Thymus (tissue), 11 donors: ENCODE data around the gene DRC3. TPM values are rescaled to one million over a fixed set of nuclear protein-coding genes. Genes with fewer than 3 reads are reported as not detected.

Experiments used
- DNase-seq, 9 donors: peaks; one replicate each; pipeline ENCODE4 v3.0.0-alpha.2; 2013; ENCODE audit warnings: low spot score in 9 of 9, low read depth in 6 of 9, missing footprints in 1 of 9
- H3K27ac ChIP-seq, 2 donors: one replicate each; pipeline ENCODE4 v1.5.1; 2013; ENCODE audit warnings: control low read depth in 1 of 2, low read depth in 1 of 2, low read length in 1 of 2, mild to moderate bottlenecking in 1 of 2, moderate library complexity in 1 of 2
- H3K27me3 ChIP-seq, 2 donors: one replicate each; pipeline ENCODE4 v1.5.1; 2013; ENCODE audit warnings: low read length in 1 of 2; ENCODE audit not compliant: control insufficient read depth in 2 of 2, insufficient read depth in 1 of 2
- H3K36me3 ChIP-seq, 2 donors: one replicate each; pipeline ENCODE4 v1.5.1; 2013; ENCODE audit warnings: low read length in 1 of 2, mild to moderate bottlenecking in 1 of 2, moderate library complexity in 1 of 2; ENCODE audit not compliant: control insufficient read depth in 2 of 2, insufficient read depth in 2 of 2
- H3K4me1 ChIP-seq, 2 donors: one replicate each; pipeline ENCODE4 v1.5.1; 2013; ENCODE audit warnings: low read length in 2 of 2; ENCODE audit not compliant: control insufficient read depth in 2 of 2, insufficient read depth in 2 of 2
- H3K4me3 ChIP-seq, 2 donors: one replicate each; pipeline ENCODE4 v1.5.1; 2013; ENCODE audit warnings: low read length in 2 of 2, control low read depth in 1 of 2, mild to moderate bottlenecking in 1 of 2
- H3K9me3 ChIP-seq, 2 donors: one replicate each; pipeline ENCODE4 v1.5.1; 2013; ENCODE audit warnings: low read length in 1 of 2, mild to moderate bottlenecking in 1 of 2; ENCODE audit not compliant: control insufficient read depth in 2 of 2, insufficient read depth in 1 of 2
- WGBS: extraction: QIAGEN DNeasy Blood & Tissue Kit; methylation state at CpG from one replicate; pipeline ENCODE4 v1.1.7; 2013; 5-methylcytosine and 5-hydroxymethylcytosine counted together
- polyA plus RNA-seq: library from polyadenylated mRNA; stranded (reverse); fragments of 200-250 nt; gene quantifications from one replicate; pipeline ENCODE4 v1.2.3, GENCODE V29; 2013
- total RNA-seq: library from RNA; stranded (reverse); fragments of 120-200 nt; gene quantifications from one replicate; pipeline ENCODE4 v1.2.4, GENCODE V29; 2013
- donor health status: healthy.

DRC3 gene
- total and polyA plus RNA-seq, 2 donors, result 1.3 to 3.3 TPM

DNA sequence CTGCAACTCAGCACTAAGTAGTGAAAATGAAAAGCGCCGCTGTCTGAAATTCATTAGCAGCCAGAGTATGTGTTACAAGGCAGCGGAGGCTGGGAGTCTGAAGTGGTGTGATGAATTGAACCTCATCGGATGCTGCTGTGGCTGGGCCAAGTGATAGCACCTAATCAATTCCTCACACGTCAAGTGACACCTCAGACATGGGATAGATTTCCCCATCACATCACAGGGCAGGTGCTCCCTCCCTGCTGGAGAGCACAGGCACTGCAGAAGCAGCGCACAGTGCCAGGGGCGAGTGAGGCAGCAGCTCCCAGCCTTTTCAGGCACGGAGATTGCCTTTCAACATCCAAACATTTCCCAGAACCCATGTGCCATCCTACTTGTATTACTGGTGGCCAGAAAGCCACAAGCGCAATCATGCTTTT is 32.2 kb downstream of the DRC3 start:
- DNase-seq, result no peak
- Histone ChIP-seq H3K36me3 (peaks cover 10 to 18% of the 10 kb centered on the region in 2 donors), H3K9me3 (no peaks in the 10 kb centered on the region), H3K4me1 (no peaks in the 10 kb centered on the region), H3K27me3 (no peaks in the 10 kb centered on the region), H3K4me3 (no peak overlapping the region), H3K27ac (no peak overlapping the region)
- WGBS, result 97% methylated on average over 9 of the region's 9 CpGs

DNA sequence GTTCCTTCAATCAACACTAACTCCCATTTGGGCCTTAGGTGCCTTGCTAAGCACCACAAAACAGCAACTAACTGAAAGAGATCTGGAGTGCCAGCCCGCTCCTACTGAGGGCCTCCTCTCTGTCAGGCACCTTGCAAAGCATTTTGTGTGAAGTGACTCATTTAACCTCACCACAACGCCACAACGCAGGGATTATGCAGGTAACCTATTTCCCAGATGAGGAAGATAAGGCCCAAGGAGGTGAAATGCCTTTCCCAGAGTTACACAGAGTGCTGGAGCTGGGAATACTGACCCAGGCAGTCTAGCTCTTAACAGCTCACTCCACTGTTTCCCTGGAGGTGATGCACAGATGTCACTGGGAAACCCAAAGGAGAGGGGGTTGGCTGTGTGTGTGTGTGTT is 32.8 kb downstream of the DRC3 start:
- 95% methylated on average over 3 of the region's 3 CpGs for whole genome bisulfite sequencing
- no peaks in the 10 kb centered on the region for H3K4me1 ChIP-seq
- no peaks in the 10 kb centered on the region for H3K27me3 ChIP-seq
- no peaks in the 10 kb centered on the region for H3K9me3 ChIP-seq
- no peak for DNase-seq
- no peak overlapping the region for H3K4me3 ChIP-seq
- H3K27ac ChIP-seq, result no peak overlapping the region
- H3K36me3 ChIP-seq, result peaks cover 10 to 24% of the 10 kb centered on the region in 2 donors

DNA sequence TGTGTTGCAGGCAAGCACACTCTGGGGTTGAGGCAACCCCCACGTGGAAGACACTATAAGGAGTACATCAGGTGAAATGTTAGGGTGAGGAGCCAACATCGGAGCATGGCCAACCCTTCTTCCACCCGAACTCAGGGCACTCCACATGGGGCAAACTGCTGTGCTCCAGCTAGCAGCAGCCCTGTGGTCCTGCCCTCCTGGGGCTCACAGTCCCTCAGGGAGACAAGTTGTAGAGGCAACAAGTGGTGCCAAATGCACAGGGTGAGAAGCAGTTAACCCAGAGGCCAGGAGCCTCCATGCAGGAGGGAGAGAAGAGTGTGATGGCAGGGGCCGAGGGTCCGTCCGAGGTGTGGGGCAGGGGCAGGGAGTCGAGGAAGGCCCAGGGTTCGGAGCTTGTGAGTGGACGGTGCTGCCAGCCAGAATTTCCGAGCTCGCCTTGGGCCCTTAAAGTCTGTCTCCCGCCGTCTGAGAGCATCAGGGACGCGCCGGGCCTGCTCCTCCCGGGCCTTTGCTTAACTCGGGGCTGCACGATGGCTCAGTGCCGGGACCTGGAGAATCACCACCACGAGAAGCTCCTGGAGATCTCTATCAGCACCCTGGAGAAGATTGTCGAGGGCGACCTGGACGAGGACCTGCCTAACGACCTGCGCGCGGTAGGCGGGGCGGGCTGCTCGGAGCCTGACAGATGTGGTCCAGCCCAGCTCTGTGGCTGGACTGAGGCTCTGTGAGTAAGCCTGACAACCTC is 34.0 kb downstream of the DRC3 start:
- Histone ChIP-seq H3K4me1 (no peaks in the 10 kb centered on the region), H3K27ac (no peak overlapping the region), H3K27me3 (no peaks in the 10 kb centered on the region), H3K4me3 (no peak overlapping the region), H3K36me3 (peaks cover 10 to 26% of the 10 kb centered on the region in 2 donors), H3K9me3 (no peaks in the 10 kb centered on the region)
- DNase-seq, result no peak
- WGBS, result 94% methylated on average over 31 of the region's 31 CpGs

DNA sequence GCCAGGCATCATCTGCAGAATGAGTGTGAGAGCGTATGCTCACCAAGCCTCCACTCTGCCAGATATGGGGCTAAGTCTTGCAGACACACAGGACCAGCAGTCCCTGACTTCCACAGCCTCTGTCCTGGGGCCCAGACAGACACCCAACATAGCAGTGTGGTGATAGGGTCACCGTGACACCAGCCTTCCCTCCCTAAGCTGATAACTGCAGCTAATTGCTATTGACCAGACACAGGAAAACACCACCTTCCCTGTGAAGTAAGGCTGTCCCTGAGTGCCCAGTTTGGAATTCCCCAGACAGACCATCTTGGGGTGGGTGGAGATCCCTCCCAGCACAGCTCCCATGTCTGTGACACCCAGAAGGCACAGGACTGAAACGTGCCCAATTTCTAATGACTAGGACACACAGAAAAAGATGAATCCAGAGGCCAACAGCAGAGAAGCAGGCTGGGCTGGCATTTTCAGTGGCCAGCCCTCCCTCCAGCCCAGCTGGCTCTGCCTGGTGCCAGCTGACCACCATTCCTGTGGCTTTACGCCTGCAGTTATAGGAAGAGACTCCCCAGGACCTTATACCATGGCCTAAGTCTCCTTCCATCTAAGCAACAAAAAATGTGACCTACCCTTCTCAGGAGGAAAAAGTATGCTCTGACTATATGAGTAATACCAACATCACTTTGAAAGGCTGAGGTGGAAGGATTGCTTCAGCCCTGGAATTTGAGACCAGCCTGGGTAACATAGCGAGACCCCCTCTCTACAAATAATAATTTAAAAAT is 36.0 kb downstream of the DRC3 start:
- Histone ChIP-seq H3K4me3 (no peak overlapping the region), H3K36me3 (peaks cover 10 to 26% of the 10 kb centered on the region in 2 donors), H3K27ac (no peak overlapping the region), H3K27me3 (no peaks in the 10 kb centered on the region), H3K4me1 (no peaks in the 10 kb centered on the region), H3K9me3 (no peaks in the 10 kb centered on the region)
- WGBS, result 98% methylated on average over 5 of the region's 5 CpGs
- DNase-seq, result no peak

DNA sequence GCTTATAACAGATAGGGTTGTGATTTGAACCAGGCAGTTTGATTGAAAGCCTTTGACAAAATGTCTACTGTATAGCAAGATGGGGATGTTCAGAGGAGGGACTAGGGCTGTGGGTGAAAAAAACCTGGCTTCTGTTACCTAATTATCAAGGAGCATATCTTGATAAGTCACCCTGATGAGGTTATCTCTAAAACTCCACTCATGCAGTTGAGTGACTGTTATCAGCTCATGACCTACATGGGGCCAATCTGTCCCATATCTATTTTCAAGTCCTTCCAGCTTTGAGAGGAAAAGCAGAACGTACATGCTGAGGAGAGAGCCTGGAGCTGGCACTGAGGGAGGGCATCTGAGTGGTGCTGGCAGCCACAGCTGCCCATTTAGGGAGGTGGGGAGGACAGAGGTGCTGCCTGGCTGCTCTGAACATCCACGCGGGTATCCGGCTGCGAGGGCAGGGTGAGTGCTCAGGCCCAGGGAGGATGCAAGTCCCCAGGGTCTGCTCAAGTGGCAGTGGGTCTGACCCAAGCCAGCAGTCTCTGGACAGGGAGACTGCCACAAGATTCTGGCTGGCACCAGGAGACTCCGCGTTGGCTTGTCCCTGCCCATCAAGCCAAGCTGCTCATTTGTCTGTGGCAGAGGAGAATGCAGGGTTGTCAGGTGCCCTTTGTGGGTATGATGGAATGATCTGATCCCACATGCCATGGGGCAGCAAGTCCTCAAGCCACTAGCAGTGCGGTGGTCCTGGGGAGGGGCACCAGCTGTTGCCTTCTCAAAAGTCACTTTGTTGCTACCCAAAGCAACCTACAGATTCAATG is 37.2 kb downstream of the DRC3 start:
- 97% methylated on average over 8 of the region's 8 CpGs for WGBS
- H3K27me3 ChIP-seq, result no peaks in the 10 kb centered on the region
- no peak overlapping the region for H3K4me3 ChIP-seq
- H3K27ac ChIP-seq, result no peak overlapping the region
- no peak for DNase-seq
- H3K4me1 ChIP-seq, result no peaks in the 10 kb centered on the region
- H3K36me3 ChIP-seq, result peaks cover 10 to 26% of the 10 kb centered on the region in 2 donors
- H3K9me3 ChIP-seq, result no peaks in the 10 kb centered on the region

DNA sequence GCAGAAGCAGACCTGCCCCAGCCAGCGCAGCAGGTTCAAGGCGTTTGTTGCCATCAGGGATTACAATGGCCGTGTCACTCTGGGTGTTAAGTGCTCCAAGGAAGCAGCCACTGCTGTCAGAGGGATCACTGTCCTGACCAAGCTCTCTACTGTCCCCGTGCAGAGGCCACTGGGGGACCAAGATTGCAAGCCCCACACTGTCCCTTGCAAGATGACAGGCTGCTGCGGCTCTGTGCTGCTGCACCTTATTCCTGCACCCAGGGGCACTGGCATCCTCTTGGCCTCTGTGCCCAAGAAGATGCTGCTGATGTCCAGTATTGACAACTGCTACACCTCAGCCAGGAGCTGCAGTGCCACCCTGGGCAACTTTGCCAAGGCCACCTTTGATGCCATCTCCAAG is 38.6 kb downstream of the DRC3 start:
- Histone ChIP-seq H3K27me3 (no peaks in the 10 kb centered on the region), H3K4me1 (no peaks in the 10 kb centered on the region), H3K4me3 (no peak overlapping the region), H3K9me3 (no peaks in the 10 kb centered on the region), H3K27ac (no peak overlapping the region), H3K36me3 (peaks cover 19 to 32% of the 10 kb centered on the region in 2 donors)
- DNase-seq, result no peak
- WGBS, result 98% methylated on average over 5 of the region's 5 CpGs

DNA sequence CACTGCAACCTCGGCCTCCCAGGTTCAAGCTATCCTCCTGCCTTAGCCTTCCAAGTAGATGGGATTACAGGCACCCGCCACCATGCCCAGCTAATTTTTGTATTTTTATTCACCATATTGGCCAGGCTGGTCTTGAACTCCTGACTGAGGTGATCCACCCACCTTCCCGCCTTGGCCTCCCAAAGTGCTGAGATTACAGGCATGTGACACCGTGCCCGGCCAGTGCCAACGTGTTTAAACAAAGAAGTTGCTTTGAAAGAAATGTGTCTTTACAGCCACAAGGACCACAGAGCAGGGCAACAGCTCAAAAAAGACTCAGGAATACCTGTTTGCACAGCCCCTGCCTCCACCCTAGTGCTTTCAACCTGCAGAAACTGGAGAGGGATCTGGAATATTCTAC is 41.3 kb downstream of the DRC3 start:
- Histone ChIP-seq H3K4me3 (no peak overlapping the region), H3K27ac (no peak overlapping the region), H3K4me1 (no peaks in the 10 kb centered on the region), H3K36me3 (peaks cover 9 to 29% of the 10 kb centered on the region in 2 donors), H3K27me3 (no peaks in the 10 kb centered on the region), H3K9me3 (no peaks in the 10 kb centered on the region)
- 96% methylated on average over 6 of the region's 6 CpGs for WGBS
- DNase-seq, result no peak

DNA sequence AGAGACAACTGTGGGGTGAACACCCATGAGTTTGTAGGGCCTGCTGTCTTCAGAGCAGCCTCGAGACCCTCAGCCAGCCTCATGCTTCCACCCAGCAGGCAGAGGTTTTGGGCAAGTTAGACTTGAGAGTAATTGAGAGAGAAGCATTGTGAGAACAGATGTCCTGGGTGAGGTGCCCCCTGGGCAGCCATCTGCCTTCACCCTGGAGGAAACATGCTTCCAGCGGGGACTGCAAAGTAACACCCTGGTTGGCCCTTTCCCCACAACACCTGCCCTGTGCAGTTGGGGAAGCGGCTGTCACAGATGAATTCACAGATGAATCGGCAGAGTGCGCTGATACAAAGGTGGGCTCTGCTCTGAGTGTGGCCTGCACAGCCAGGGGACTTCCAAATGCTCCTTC is 42.9 kb downstream of the DRC3 start:
- peaks cover 13 to 21% of the 10 kb centered on the region in 2 donors for H3K36me3 ChIP-seq
- 98% methylated on average over 5 of the region's 5 CpGs for WGBS
- H3K4me1 ChIP-seq, result no peaks in the 10 kb centered on the region
- no peak for DNase-seq
- no peaks in the 10 kb centered on the region for H3K27me3 ChIP-seq
- H3K9me3 ChIP-seq, result no peaks in the 10 kb centered on the region
- H3K4me3 ChIP-seq, result no peak overlapping the region
- H3K27ac ChIP-seq, result no peak overlapping the region

DNA sequence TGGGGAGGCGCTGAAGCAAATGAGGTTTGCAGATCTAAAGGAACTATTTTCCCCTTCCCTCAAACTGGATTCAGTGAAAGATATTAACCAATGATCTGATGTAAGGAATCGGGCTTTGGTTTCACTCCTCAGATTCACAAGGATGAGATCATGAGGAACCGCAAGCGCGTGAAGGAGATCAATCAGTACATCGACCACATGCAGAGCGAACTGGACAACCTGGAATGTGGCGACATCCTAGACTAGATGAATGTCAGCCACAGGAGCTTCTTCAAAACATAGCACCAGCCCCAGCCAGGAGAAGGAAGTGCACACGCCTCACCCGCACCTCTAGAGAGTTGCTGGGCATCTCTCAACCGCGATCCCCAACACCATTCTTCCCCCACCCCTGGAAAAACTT is 43.8 kb downstream of the DRC3 start:
- no peaks in the 10 kb centered on the region for H3K9me3 ChIP-seq
- no peaks in the 10 kb centered on the region for H3K4me1 ChIP-seq
- no peak for DNase-seq
- 97% methylated on average over 12 of the region's 12 CpGs for WGBS
- H3K27ac ChIP-seq, result no peak overlapping the region
- no peak overlapping the region for H3K4me3 ChIP-seq
- peaks cover 20 to 24% of the 10 kb centered on the region in 2 donors for H3K36me3 ChIP-seq
- no peaks in the 10 kb centered on the region for H3K27me3 ChIP-seq
